ENCODE measurements around the gene SYNM.
"Not testable (repeated sequence)": the region's sequence is repeated elsewhere in the genome, so short reads cannot be mapped to it uniquely, and the experiment has no call there.

SYNM gene

GRCh38 chr15:99074446-99074845 lies 30.4 kb upstream of the SYNM start:
- Mint-ChIP-seq H3K4me1 (peaks cover 9% of the 10 kb centered on the region), H3K4me3 (no peak overlapping the region), H3K36me3 (no peaks in the 10 kb centered on the region), H3K27ac (no peak overlapping the region), H3K27me3 (peaks cover 2% of the 10 kb centered on the region), H3K9me3 (no peaks in the 10 kb centered on the region)

GRCh38 chr15:99075059-99075652 lies 29.7 kb upstream of the SYNM start:
- H3K36me3 Mint-ChIP-seq, H3K27ac Mint-ChIP-seq, H3K4me3 Mint-ChIP-seq, H3K4me1 Mint-ChIP-seq, H3K9me3 Mint-ChIP-seq, H3K27me3 Mint-ChIP-seq: not testable (repeated sequence)

- H3K36me3 Mint-ChIP-seq: no peaks in the 10 kb centered on the region
- H3K9me3 Mint-ChIP-seq: no peaks in the 10 kb centered on the region
- H3K4me1 Mint-ChIP-seq: peaks cover 9% of the 10 kb centered on the region
- H3K27ac Mint-ChIP-seq: no peak overlapping the region
- peaks cover 4% of the 10 kb centered on the region for H3K27me3 Mint-ChIP-seq
- peak overlapping the region; percentile 81 for H3K4me3 Mint-ChIP-seq
Measured at GRCh38 chr15:99076109-99076508, 28.8 kb upstream of the SYNM start.

GRCh38 chr15:99076555-99077308 lies 28.1 kb upstream of the SYNM start:
- no peaks in the 10 kb centered on the region for H3K36me3 Mint-ChIP-seq
- peaks cover 9% of the 10 kb centered on the region for H3K4me1 Mint-ChIP-seq
- peak overlapping the region; percentile 81 for H3K4me3 Mint-ChIP-seq
- H3K27me3 Mint-ChIP-seq: peaks cover 4% of the 10 kb centered on the region
- H3K9me3 Mint-ChIP-seq: no peaks in the 10 kb centered on the region
- no peak overlapping the region for H3K27ac Mint-ChIP-seq

- no peak overlapping the region for H3K4me3 Mint-ChIP-seq
- H3K27me3 Mint-ChIP-seq: peaks cover 6% of the 10 kb centered on the region
- no peaks in the 10 kb centered on the region for H3K9me3 Mint-ChIP-seq
- H3K4me1 Mint-ChIP-seq: no peaks in the 10 kb centered on the region
- H3K27ac Mint-ChIP-seq: no peak overlapping the region
- H3K36me3 Mint-ChIP-seq: no peaks in the 10 kb centered on the region
Measured at GRCh38 chr15:99082798-99083197, 22.1 kb upstream of the SYNM start.

GRCh38 chr15:99084965-99085364 lies 19.9 kb upstream of the SYNM start:
- Mint-ChIP-seq H3K27me3 (peaks cover 5% of the 10 kb centered on the region), H3K9me3 (no peaks in the 10 kb centered on the region), H3K36me3 (no peaks in the 10 kb centered on the region), H3K27ac (no peak overlapping the region), H3K4me3 (no peak overlapping the region), H3K4me1 (peaks cover under 1% of the 10 kb centered on the region)

- H3K27ac Mint-ChIP-seq: no peak overlapping the region
- peaks cover 5% of the 10 kb centered on the region for H3K27me3 Mint-ChIP-seq
Measured at GRCh38 chr15:99085413-99086326, 19.2 kb upstream of the SYNM start.

GRCh38 chr15:99086327-99086667 lies 18.6 kb upstream of the SYNM start:
- Mint-ChIP-seq H3K4me1 (peaks cover 7% of the 10 kb centered on the region), H3K27me3 (peaks cover 4% of the 10 kb centered on the region), H3K9me3 (no peaks in the 10 kb centered on the region), H3K4me3 (no peak overlapping the region), H3K27ac (no peak overlapping the region), H3K36me3 (no peaks in the 10 kb centered on the region)

More at GRCh38 chr15:99085413-99086326, 19.2 kb upstream of the SYNM start:
- Mint-ChIP-seq H3K4me1 (peaks cover 7% of the 10 kb centered on the region), H3K9me3 (no peaks in the 10 kb centered on the region), H3K36me3 (no peaks in the 10 kb centered on the region), H3K4me3 (no peak overlapping the region)

- H3K27ac Mint-ChIP-seq: no peak overlapping the region
- no peaks in the 10 kb centered on the region for H3K9me3 Mint-ChIP-seq
Measured at GRCh38 chr15:99087405-99087943, 17.4 kb upstream of the SYNM start.

GRCh38 chr15:99090011-99090699 lies 14.7 kb upstream of the SYNM start:
- H3K4me1 Mint-ChIP-seq: peaks cover 7% of the 10 kb centered on the region
- H3K27me3 Mint-ChIP-seq: peaks cover 1% of the 10 kb centered on the region
- no peak overlapping the region for H3K27ac Mint-ChIP-seq
- no peaks in the 10 kb centered on the region for H3K9me3 Mint-ChIP-seq
- H3K4me3 Mint-ChIP-seq: no peak overlapping the region
- H3K36me3 Mint-ChIP-seq: no peaks in the 10 kb centered on the region

More at GRCh38 chr15:99087405-99087943, 17.4 kb upstream of the SYNM start:
- no peaks in the 10 kb centered on the region for H3K36me3 Mint-ChIP-seq
- H3K4me3 Mint-ChIP-seq: no peak overlapping the region
- H3K27me3 Mint-ChIP-seq: peaks cover 3% of the 10 kb centered on the region
- peaks cover 7% of the 10 kb centered on the region for H3K4me1 Mint-ChIP-seq

- Mint-ChIP-seq H3K27ac (no peak overlapping the region), H3K4me3 (no peak overlapping the region), H3K4me1 (peaks cover 7% of the 10 kb centered on the region)
Measured at GRCh38 chr15:99090938-99091337, 13.9 kb upstream of the SYNM start.

GRCh38 chr15:99092554-99093172 lies 12.2 kb upstream of the SYNM start:
- peaks cover 1% of the 10 kb centered on the region for H3K27me3 Mint-ChIP-seq
- no peak overlapping the region for H3K27ac Mint-ChIP-seq
- no peaks in the 10 kb centered on the region for H3K36me3 Mint-ChIP-seq
- no peaks in the 10 kb centered on the region for H3K9me3 Mint-ChIP-seq
- peaks cover 7% of the 10 kb centered on the region for H3K4me1 Mint-ChIP-seq
- no peak overlapping the region for H3K4me3 Mint-ChIP-seq

More at GRCh38 chr15:99090938-99091337, 13.9 kb upstream of the SYNM start:
- Mint-ChIP-seq H3K9me3 (no peaks in the 10 kb centered on the region), H3K27me3 (peaks cover 1% of the 10 kb centered on the region), H3K36me3 (no peaks in the 10 kb centered on the region)

- Mint-ChIP-seq H3K9me3 (no peaks in the 10 kb centered on the region), H3K36me3 (no peaks in the 10 kb centered on the region), H3K4me3 (no peak overlapping the region), H3K4me1 (peaks cover under 1% of the 10 kb centered on the region), H3K27me3 (peaks cover 8% of the 10 kb centered on the region), H3K27ac (no peak overlapping the region)
Measured at GRCh38 chr15:99095626-99096025, 9.3 kb upstream of the SYNM start.

GRCh38 chr15:99096173-99096893 lies 8.5 kb upstream of the SYNM start:
- H3K27ac Mint-ChIP-seq: no peak overlapping the region
- no peak overlapping the region for H3K4me3 Mint-ChIP-seq
- H3K4me1 Mint-ChIP-seq: no peaks in the 10 kb centered on the region
- peaks cover 8% of the 10 kb centered on the region for H3K27me3 Mint-ChIP-seq
- H3K9me3 Mint-ChIP-seq: no peaks in the 10 kb centered on the region
- H3K36me3 Mint-ChIP-seq: no peaks in the 10 kb centered on the region

All from activated naive CD4-positive, alpha-beta T cell treated with anti-CD3 and anti-CD28 coated beads, Interleukin-2, amount 50 U/mL, for 24 hours (primary cell).